RWPE2 (cell line): Measurements from ENCODE around the gene CACNA1A.

Source experiments
- ATAC-seq: fragments of 200-7000 bp; cut with Tn5 transposase; 3 replicates; pipeline ENCODE4 v1.9.1; 2021; ENCODE audit warnings: low read depth
- DNase-seq: peaks from one replicate; pipeline ENCODE4 v3.0.0-alpha.2; 2020; ENCODE audit warnings: low spot score
- H3K27ac ChIP-seq: fragments of 450-650 bp; 2 replicates; pipeline ENCODE4 v1.5.1; 2017; ENCODE audit warnings: mild to moderate bottlenecking; ENCODE audit not compliant: poor library complexity, severe bottlenecking
- H3K27me3 ChIP-seq: fragments of 250-450 bp; sonication (Bioruptor Pico); 2 replicates; pipeline ENCODE4 v1.5.1; 2021; ENCODE audit warnings: mild to moderate bottlenecking, moderate library complexity; ENCODE audit not compliant: insufficient read depth, poor library complexity, severe bottlenecking
- H3K36me3 ChIP-seq: fragments of 250-450 bp; sonication (Bioruptor Pico); 2 replicates; pipeline ENCODE4 v1.5.1; 2020; ENCODE audit warnings: low read depth, mild to moderate bottlenecking, moderate library complexity
- H3K4me1 ChIP-seq: fragments of 250-450 bp; sonication (Bioruptor Pico); 2 replicates; pipeline ENCODE4 v1.5.1; 2021; ENCODE audit warnings: mild to moderate bottlenecking, moderate library complexity; ENCODE audit not compliant: insufficient read depth, poor library complexity, severe bottlenecking
- H3K4me3 ChIP-seq: fragments of 250-450 bp; sonication (Bioruptor Pico); 2 replicates; pipeline ENCODE4 v1.5.1; 2021; ENCODE audit warnings: mild to moderate bottlenecking, moderate library complexity; ENCODE audit not compliant: severe bottlenecking
- H3K9me3 ChIP-seq: fragments of 250-450 bp; sonication (Bioruptor Pico); 2 replicates; pipeline ENCODE4 v1.5.1; 2021; ENCODE audit warnings: mild to moderate bottlenecking, moderate library complexity; ENCODE audit not compliant: severe bottlenecking
- CTCF ChIP-seq: fragments of 450-650 bp; IDR thresholded peaks from one replicate; pipeline ENCODE4 v1.5.1; 2017; ENCODE audit warnings: mild to moderate bottlenecking, moderate library complexity; ENCODE audit not compliant: poor library complexity, severe bottlenecking

CACNA1A gene

GRCh38 chr19:13507053-13507611, 853 bp upstream of the CACNA1A start:
- Histone ChIP-seq H3K27ac (no peak overlapping the region), H3K36me3 (no peaks in the 10 kb centered on the region), H3K9me3 (no peaks in the 10 kb centered on the region), H3K4me1 (no peaks in the 10 kb centered on the region), H3K4me3 (no peak overlapping the region), H3K27me3 (peaks cover 69% of the 10 kb centered on the region)
- ATAC-seq = no peak
- TF ChIP-seq CTCF = no peak
- DNase-seq = no peak

- no peak for DNase-seq
- Histone ChIP-seq H3K36me3 (no peaks in the 10 kb centered on the region), H3K4me3 (no peak overlapping the region), H3K4me1 (no peaks in the 10 kb centered on the region), H3K27ac (no peak overlapping the region), H3K27me3 (peaks cover 67% of the 10 kb centered on the region), H3K9me3 (no peaks in the 10 kb centered on the region)
- no peak for TF ChIP-seq CTCF
- no peak for ATAC-seq
Measured at GRCh38 chr19:13505761-13506470, 363 bp downstream of the CACNA1A start.

- H3K36me3 ChIP-seq = no peaks in the 10 kb centered on the region
- peak; percentile 56 for DNase-seq
- H3K4me1 ChIP-seq = no peaks in the 10 kb centered on the region
- no peak for TF ChIP-seq CTCF
- peaks cover 66% of the 10 kb centered on the region for H3K27me3 ChIP-seq
- no peak overlapping the region for H3K4me3 ChIP-seq
- no peak for ATAC-seq
- no peak overlapping the region for H3K27ac ChIP-seq
- H3K9me3 ChIP-seq = no peaks in the 10 kb centered on the region
Measured at GRCh38 chr19:13505164-13505695, 1.0 kb downstream of the CACNA1A start.

- ATAC-seq (no peak), DNase-seq (no peak)
- H3K27ac ChIP-seq = no peak overlapping the region
- no peaks in the 10 kb centered on the region for H3K4me1 ChIP-seq
- no peak overlapping the region for H3K4me3 ChIP-seq
- no peaks in the 10 kb centered on the region for H3K36me3 ChIP-seq
- H3K27me3 ChIP-seq = peaks cover 53% of the 10 kb centered on the region
- TF ChIP-seq CTCF = no peak
- H3K9me3 ChIP-seq = no peaks in the 10 kb centered on the region
Measured at GRCh38 chr19:13503570-13504235, 2.6 kb downstream of the CACNA1A start.
